NCI-H524 (cell line): Measurements from ENCODE around the gene KAZN.

Experiments
- DNase-seq, 2 experiments: peaks; one replicate each; lab custom pipeline; 2025; lab: John Stamatoyannopoulos, UW

The KAZN gene

DNA sequence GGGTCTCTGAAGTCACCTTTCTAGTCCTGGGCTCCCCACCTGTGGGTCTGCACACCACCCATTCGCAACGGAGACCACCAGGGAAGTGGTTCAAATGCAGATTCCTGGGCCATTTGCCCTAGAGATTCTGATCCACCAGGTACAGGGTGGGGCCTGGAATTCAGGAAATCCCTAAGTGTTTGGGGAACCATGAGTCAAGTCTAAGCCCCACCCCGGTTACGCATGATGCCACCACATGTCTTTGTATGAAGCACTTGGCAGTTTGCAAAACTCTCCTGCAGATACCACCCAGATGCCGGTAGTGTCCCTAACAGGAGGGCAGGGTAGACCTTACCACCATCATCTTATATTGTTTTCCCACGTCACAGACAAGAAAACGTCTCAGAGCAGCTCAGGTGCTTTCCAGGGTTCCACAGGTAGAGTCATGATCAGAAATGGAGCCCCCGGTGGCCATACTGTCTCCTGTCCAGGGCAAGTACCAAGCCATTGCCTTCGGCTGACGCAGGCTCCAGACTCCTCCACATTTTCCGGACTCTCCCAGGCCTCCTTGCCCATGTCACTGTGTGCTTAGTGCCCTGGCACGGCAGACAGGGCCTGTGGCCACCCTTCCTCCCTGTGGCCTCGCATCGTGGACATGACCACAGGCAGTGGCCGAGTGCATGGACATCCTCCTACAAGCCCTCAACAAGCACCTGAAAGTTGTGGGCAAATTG, 465.9 kb downstream of the KAZN start:
- no peak for DNase-seq

DNA sequence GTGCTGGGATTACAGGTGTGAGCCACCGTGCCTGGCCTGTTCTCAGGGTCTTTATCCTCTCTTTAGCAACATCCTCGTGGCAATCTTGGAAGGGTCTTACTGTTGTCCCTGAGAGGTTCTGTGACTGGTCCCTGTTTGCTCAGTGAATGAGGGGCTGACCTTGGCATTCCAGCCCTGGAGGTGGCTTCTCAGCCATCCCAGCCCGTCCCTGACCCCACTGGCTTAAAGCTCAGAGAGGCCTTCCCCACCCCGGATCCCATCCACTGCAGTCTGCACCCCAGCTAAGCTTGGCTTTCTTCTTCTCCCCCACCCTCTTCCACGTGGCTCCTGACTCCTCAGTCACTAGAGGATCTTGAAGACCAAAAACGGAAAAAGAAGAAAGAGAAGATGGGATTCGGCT, 466.8 kb downstream of the KAZN start:
- no peak for DNase-seq

DNA sequence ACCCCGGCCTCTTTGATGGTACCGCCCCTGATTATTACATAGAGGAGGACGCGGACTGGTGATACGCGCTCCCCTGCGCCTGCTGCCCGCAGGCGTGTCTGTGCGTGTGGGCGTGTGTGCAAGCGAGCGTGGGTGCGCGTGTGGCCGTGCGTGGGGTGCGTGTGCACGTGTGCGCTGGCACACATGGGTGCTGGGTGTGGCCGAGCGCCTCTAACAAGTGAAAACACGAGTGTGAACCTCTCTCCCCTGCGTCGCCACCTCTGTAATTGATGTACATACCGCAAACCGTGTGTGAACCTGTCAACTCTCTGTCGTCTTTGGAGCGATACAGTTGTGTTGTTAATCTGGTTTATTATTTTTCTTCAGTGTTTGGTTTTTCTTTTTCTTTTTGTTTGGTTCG, 467.3 kb downstream of the KAZN start:
- DNase-seq, result no peak

DNA sequence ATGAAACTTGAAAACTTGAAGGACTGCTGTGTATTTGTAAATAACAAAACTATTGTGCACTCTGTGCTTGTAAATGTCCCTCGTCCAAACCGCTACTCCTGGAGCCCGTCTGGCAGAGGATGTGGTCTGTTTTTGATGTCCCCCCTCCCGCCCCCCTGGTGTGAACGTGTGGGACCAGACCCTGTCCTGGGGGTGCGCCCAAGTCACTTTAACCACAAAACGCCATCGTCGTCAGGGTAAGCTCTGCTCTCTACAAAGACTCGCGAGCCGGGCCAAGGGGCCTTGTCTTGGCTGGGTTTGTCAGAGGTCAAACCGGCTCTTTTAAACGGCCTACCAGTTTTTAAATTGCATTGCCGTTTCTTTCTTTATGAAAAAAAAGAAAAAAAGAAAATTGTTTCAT, 467.7 kb downstream of the KAZN start:
- DNase-seq, result no peak

DNA sequence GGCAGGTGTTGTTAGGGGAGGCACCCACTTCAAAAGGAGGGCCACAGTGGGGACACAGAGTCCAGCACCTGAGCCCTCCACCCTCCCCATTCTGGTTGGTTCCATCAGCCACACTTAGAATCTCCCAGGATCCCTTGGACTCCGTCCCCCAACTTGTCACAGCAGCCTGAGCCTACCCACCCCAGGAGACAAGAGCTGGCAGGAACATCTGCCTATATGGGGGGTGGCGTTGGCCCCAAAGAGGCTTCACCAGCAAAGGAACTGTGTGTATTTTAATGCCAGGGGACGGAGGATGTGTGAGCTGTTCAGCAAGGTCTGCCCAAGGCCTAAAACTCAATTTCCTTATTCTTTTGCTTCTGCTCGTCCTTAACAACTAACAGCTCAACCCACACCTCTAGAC, 468.7 kb downstream of the KAZN start:
- DNase-seq, result no peak

DNA sequence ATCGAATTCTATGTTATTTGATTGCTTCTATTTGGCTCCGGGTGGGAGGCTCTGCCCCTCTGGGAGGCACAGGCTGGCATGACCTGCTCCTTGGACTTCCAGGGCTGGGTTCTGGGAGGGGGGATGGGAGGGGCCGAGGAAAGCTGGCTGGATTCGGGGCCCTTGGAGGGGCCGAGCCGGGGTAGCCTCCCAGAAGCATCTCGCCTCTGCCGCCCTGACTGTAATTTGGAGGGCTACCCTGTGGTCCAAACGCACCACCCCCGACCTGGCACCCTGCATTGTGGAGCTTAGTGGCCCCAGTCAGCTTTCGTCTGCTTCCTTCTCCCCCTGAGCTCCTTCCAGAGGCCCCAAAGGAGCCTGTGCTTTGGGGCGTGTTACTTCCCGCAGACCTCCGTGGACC, 469.7 kb downstream of the KAZN start:
- no peak for DNase-seq

DNA sequence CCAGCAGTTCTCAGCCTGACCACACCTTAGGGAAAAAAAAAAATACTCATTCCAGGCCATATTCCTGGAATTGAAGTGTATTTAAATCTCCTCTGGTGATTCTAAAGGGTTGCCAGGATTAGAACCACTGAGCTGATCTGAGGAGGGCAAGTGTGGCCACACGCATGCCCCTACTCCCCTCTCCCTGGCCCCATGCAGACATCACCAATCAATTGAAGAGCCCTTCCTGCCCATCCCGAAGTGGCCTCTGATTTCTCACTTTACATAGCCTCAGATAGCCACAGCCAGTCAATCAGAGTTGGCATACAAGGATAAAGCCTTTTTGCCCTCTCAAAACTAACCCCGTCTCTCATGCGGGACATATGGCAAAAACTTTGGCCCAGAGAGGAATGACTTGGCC, 470.5 kb downstream of the KAZN start:
- no peak for DNase-seq

DNA sequence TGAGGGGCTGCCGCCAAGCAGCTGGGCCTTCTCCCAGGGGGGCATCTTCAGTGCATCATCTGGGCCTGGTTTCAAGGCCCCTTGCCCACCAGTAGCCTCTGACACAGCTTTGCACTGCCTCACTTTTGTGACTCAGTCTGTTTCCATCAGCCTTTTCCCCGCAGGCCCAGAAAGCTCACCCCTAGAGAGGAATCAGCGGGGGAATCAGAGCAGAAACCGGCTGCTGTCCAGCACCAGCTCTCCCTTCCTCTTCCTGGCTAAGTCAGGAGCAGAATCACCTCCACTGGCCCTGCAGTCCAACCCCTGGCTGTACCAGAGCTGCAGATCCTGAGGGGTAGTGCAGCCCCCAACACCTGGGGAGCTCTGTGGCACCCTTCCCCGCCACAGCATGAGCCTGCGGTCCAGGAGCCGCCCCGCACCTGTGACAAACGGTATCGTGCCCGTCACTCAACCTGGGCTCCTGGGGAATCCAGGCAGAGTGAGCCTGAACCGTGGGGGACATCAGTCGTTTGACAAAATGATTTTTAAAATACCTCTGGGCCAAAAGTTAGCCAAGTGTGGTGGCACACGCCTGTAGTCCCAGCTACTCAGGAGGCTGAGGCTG, 471.8 kb downstream of the KAZN start:
- DNase-seq, result no peak

DNA sequence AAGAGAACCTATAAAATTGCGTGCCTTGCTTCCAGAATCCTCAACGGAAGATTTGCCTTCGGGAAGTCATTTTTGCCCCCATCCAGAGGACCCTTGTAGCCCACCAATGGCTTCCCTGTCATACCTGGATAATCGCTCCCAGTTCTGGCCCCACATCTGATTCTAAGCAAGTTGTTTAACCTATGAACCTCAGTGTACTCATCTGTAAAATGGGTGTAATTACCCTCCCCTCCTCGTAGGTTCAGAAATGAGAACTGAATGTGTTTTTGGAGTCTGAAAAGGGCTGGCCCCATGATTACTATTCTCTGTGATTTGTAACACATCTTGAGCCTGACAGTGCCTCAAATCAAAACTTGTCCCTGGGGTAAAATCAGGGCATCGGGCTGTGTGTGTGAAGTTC, 473.5 kb downstream of the KAZN start:
- DNase-seq, result no peak

DNA sequence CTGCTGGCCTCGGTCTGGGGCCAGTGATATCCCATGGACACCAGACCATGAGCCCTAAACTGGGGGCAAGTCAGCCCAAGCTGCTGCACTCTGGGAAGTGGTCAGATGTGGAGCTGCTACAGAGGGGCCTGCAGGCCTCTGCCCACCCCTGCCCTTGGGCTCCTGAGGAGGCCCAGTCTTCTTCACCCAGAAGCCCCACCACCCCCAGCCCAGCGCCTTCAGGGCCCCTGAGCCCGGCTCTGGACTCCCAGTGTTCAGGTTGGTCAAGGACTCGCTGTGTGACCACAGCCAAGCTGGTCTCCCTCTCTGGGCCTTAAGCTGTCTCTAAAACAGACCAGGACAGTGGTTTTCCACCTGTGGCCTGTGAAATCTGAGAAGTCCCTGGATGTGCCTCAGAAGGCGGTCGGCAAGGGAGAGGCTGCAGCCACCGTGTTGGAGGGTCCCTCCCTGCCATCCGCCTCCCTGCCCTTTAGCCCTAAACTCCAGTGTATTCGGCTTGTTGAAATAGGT, 475.4 kb downstream of the KAZN start:
- no peak for DNase-seq

DNA sequence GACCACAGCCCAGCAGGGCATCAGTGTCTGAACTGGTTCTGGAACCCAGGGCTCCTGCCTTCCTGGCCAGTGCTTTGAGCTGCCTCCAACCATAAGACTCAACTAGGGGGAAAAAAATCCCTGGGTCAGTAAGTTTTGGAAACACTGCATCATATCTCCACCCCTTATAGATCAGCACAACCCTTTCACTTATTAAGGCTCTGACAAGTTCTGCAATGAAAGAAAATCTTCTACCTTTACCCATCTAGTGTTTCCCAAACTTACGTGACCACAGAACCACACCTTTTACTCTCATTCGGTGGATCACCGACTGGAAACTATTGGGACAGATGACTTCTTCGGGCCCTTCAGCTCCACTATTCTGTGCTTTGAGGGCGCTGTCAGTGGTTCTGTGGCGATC, 476.7 kb downstream of the KAZN start:
- DNase-seq, result no peak

DNA sequence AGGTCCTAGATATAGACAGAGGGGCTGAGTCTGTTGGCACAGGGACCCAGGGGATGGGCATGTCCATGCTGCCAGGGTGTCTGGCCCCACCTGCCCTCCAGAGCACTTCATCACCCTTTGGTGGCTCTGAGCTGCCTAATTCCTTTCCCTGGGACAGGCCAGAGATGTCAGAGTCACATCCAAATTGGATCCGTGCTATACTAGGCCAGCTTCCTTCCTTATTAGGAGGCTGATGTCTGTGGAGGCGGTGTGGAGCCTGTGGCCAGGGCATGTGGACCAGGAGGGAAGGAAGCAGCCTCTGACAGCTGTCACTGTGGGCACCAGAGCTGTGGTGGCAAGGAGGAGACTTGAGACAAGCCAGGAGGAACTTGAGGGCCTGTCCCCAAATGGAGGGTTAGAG, 477.3 kb downstream of the KAZN start:
- DNase-seq, result no peak

DNA sequence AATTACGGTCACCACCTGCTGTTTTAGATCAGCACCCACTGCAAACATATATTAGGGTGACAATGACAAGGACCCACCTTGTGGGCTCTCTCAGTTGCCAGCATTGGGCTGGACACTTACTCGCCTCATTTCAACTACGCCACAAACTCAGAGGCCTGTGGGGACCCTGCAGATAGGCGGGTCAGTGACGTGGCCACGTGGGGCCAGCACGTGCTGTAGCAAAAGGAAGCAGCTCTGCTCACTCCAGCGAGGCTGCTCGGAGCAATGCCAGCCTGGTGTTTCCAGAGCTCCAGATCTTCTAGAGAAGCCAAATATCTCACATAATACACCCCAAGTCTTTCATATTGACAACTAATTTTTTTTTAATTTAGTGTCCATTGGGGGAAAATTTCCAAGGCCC, 478.3 kb downstream of the KAZN start:
- no peak for DNase-seq

DNA sequence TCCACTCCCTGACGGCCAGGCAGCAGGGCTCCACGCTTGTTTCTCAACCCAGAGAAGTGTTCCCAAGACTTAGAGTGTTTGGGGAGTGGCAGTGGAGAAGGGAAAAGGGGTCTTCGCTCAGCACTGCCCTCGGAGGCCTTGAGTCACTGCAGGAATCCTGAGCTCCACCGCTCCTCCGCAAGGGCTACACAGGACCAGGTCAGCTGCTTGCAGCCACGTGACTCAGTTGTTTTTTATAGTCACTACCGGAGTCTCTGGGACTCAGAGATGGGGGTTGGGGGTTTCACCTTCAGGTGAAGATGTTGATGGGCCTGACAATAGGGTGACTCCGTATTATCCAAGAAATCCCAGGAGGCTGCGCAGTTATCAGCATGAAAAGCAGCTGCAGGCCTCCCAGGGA, 478.9 kb downstream of the KAZN start:
- DNase-seq, result no peak

DNA sequence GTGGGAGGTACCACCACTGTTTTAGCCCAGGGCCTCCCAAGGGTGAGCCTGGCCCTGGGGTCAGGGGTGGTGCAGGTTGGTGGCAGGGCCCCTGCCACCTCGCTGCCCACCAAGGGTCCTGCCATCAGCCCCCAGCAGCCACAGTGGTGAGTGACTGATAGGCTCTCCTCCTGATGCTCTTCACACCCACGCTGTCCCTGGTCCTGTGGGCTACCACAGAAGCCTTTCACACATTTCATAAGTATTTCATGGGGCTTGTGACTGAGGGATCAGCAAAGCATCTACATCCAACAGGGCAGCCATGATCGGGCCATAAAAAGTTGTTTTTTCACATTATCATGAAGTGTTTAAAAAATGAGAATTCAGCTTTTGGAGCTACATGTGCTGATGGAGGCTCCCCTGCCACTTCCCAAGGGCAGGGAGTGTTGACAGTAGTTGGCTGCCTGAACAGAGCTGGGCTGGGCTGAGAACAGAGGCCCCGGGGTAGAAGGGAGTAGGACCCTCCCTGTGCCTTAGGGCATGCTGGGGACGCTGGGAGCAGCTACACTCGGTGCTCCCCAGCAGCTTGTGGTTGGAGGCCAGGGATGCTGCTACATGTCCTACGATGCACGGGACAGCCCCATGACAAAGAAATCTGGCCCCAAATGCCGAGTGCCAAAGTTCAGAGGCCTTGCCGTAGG, 482.0 kb downstream of the KAZN start:
- DNase-seq, result no peak

DNA sequence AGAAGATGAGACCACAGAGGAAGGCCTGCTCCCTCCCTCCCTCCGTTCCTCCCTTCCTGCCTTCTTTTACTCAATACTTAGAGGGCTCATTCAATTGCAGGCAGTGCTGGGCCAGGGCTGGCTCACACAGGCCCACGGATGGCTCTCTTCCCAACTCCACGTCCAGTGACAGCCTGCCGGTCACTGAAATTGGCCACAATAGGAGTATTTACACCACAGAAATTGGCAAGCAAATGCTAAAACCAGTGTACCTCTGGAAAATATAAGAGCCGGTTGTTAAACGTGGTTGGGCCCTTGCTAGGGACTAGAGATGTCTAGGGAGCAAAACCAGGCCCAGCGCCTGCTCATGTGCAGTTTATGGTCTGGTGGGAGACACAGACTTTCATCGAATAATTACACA, 482.6 kb downstream of the KAZN start:
- no peak for DNase-seq

DNA sequence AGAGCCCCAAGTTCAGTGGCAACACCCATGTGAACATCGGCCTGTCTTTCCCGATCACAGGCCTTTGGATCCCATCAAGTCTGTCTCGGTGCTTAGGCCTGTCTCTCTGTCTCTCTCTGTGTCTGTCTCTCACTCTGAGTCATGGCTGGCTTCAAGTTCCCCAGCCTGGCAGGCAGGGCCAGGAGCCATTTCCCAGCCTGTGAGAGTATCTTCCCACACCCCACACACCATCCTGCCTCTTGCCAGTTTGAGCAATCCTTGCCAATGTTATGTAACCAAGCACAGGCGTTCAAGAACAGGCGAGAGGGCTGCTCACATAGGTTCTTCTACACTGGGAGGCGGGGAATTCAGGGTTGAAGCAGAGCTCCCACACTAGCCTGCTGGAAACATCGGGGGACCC, 485.1 kb downstream of the KAZN start:
- no peak for DNase-seq

DNA sequence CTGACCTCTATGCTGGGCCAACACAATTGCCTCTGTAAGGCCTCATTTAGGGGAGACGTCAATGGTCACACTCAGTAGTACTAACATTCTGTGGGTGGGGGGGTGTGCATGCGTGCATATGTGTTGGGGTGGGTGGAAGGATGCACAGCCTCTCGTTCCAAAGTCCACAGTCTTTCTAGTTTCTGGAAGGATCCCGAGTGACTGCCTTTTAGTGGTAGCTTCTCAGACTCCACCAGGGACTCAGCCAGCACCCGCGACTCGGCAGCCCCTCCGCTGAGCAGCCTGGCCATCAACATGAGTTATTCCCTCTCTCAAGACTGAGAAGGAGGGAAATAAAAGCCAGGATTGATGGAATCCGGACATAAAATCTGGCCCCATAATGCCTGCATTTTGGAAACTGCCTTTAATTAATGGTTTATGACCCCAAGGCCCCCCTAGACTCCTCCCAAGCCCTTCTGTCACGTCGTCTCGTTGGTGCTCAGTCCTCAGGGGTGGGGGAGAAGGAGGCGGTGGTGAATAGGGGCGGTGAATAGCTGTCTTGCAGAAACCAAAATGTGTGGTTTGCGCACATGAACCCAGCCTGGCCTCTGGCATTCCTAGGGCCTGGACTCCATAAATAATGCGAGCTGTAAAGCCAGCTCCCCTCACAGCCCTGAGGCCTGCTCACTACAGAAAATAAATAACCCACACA, 489.9 kb downstream of the KAZN start:
- no peak for DNase-seq

DNA sequence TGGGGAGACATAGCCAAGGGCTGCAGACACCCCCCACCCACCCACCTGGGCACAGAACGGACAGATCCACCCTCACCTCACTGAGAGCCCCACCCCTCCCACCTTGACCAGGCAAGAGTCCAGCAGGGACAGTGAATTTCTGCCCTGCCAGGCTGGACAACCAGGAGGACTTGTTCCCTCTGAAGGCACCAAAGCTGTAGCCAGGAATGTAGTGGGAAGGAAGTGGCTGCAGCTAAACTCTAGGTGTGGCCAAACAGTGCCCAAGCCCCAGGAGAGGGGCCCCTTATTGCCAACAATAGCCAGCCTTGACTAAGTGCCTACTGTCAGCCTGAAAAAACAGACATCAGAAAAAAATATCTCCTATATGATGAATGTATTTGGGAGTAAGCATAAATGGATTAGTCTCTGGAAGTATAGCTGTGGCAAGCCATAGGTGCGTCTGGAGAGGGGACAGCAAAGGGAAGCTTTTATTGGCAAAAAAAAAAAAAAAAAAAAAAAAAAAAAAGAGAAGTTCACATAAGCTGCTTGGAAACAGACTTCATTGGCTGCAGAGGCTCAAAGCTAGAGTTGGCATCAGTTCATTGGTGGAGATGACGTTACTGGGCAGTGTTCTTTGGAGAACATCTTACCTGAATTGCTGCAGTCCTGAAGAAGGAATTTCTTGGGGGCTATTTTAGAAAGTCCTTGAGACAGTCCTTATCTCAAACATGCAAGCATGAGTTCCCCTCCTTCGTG, 490.9 kb downstream of the KAZN start:
- DNase-seq, result no peak

DNA sequence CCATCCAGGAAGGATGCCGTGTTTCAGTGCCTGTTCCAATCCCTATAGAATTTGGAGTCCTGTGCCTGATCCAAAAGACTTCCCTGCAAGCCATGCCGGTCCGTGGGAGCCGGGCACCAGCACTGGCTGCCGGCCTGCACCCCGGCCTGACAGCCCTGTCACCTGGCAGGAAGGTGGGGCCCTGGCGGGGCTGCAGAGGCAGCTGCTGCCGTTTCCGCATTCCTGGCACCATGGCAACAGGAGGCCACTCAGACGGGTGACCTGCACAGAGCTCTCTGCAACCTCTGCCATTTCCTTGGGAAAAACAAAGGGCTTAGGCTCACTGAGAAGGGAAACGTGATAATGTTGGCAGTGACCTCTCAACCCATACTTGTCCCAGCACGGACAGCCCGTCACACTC, 491.9 kb downstream of the KAZN start:
- DNase-seq, result peak in 1 of 2 experiments; percentile 6

DNA sequence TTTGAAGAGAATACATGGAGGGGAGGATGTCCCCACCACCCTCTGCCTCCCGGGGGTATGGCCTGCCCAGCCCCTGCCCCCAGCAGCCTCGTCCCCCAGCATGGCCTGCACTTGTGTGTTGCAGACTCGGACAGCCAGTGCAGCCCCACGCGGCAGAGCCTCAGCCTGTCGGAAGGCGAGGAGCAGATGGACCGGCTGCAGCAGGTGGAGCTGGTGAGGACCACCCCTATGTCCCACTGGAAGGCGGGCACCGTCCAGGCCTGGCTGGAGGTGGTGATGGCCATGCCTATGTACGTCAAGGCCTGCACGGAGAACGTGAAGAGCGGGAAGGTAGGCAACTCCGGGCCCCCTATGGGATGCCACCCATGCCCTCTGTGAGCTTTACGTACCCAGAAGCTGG, 495.6 kb downstream of the KAZN start:
- DNase-seq, result no peak
